ENCODE results near the gene GPRC5A.

DNA sequence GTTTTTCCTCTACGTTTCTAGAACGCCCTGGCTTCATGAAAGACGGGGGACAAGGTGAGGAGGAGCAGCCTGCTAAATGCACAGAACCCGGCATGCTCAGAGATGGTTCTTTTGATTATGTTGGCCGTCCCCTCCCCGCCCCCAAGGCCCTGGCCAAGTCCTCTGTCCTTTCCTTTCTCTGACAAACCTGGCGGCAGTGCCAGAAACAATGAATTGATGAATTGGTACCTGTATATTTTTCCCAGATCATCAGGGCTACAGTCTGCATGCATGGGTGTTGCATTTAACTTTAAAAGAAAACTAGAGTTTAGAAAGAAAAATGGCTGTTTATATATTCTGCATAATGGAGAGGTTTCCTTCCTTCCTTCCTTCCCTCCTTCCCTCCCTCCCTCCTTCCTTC, 31.6 kb downstream of the GPRC5A start:
- TF ChIP-seq POLR2A (IDR thresholded peaks at IDR 0.05) = no peak
- TF ChIP-seq, protein P1, sequence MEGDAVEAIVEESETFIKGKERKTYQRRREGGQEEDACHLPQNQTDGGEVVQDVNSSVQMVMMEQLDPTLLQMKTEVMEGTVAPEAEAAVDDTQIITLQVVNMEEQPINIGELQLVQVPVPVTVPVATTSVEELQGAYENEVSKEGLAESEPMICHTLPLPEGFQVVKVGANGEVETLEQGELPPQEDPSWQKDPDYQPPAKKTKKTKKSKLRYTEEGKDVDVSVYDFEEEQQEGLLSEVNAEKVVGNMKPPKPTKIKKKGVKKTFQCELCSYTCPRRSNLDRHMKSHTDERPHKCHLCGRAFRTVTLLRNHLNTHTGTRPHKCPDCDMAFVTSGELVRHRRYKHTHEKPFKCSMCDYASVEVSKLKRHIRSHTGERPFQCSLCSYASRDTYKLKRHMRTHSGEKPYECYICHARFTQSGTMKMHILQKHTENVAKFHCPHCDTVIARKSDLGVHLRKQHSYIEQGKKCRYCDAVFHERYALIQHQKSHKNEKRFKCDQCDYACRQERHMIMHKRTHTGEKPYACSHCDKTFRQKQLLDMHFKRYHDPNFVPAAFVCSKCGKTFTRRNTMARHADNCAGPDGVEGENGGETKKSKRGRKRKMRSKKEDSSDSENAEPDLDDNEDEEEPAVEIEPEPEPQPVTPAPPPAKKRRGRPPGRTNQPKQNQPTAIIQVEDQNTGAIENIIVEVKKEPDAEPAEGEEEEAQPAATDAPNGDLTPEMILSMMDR (IDR thresholded peaks at IDR 0.05) = no peak
